GM19468 (cell line): Measurements from ENCODE around the gene RNU4-1.

ENCODE experiments used
- ATAC-seq: cut with Tn5 transposase; IDR thresholded peaks from one replicate; pipeline ENCODE4 v1.9.1; 2021; ENCODE audit warnings: mild to moderate bottlenecking, moderate library complexity, moderate number of reproducible peaks; ENCODE audit not compliant: unreplicated experiment; ENCODE audit errors: extremely low read depth

RNU4-1 gene

GRCh38 chr12:120292411-120292660, 701 bp downstream of the RNU4-1 start:
- no peak for ATAC-seq

- no peak for ATAC-seq
Measured at GRCh38 chr12:120290609-120291305, 2.3 kb downstream of the RNU4-1 start.

DNA sequence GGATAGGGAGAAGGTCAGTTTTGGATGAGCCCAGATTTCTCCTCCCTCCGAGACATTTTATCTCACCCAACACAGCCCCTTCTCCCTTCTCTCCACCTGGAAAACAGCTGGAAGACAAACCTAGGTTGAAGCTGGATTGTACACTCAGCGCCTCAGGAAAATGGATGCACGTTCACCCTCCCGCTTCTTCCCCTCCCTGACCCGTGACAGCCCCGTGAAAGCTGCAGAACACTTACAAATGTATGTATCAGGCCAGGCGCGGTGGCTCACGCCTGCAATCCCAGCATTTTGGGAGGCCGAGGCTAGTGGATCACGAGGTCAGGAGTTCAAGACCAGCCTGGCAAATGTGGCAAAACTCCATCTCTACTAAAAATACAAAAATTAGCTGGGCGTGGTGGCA, 5.5 kb downstream of the RNU4-1 start:
- no peak for ATAC-seq

DNA sequence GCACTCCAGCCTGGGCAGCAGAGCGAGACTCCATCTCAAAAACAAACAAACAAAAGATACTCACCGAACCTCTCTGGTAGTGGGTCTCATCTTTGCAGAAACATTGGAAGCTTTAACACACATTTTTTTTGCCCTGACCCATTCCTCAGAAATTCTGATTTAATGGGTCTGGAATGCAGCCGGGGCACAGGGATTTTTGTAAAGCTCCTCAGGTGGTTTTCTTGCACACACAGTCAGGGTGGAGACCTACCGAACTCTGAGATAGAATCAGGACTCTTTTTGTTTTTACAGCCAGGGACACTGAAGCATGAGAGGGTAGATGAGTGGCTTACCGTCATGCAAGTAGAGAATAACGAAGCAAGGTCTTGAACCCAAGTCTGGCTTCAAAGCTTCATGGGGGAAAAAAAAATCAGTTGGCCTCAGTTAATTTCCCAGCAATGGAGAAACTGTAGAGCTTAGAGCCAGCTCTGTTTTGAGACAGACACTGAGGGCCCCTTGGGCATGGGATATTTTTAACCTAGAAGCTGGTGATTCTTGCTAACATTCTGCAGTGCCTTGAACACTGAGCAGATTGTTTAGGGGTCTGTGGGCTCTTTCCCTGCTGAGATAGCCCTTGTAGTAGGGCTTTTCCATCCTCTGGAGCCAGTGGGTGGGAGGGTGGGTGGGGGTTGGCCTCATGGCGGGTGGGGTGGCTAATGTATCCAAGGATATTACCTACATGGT, 6.1 kb downstream of the RNU4-1 start:
- no peak for ATAC-seq

DNA sequence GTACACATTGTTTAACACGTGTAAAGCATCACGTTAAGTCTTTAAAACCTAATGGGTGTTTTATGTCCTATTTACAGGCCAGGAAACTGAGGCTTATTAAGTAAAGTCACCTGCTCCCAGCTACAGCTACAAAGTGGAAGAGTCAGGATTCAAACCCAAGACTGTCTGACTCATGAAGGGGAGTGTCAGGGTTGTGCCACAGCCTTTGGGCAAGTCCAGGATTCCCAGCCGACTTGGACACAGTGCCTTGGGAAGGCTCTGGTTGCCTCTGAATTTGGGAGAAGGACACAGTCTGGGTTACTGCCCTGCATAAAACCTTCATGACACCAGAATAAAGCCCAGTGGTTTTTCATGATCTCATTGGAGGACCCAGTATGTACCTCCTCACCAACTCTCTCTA, 8.7 kb downstream of the RNU4-1 start:
- ATAC-seq: no peak

GRCh38 chr12:120283318-120283717, 9.7 kb downstream of the RNU4-1 start:
- ATAC-seq: no peak

DNA sequence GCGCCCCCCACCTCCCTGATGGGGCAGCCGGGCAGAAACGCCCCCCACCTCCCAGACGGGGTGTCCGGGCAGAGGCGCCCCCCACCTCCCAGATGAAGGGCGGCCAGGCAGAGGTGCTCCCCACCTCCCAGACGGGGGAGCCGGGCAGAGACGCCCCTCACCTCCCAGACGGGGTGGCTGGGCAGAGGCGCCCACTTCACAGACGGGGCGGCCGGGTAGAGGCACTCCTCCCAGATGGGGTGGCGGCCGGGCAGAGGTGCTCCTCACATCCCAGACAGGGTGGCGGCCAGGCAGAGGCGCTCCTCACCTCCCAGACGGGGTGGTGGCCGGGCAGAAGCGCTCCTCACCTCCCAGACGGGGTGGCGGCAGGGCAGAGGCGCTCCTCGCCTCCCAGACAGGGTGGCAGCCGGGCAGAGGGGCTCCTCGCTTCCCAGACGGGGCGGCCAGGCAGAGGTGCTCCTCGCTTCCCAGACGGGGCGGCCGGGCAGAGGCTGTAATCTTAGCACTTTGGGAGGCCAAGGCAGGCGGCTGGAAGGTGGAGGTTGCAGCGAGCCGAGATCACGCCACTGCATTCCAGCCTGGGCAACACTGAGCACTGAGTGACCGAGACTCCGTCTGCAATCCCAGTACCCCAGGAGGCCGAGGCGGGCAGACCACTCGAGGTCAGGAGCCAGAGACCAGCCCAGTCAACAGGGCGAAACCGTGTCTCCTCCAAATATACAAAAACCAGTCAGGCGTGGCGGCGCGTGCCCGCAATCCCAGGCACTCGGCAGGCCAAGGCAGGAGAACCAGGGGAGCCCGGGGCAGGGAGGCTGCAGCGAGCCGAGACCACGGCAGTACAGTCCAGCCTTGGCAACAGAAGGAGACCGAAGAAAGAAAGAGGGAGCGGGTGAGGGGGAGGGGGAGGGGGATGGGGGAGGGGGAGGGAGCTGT, 14.6 kb downstream of the RNU4-1 start:
- ATAC-seq: no peak

GRCh38 chr12:120276734-120277133, 16.3 kb downstream of the RNU4-1 start:
- no peak for ATAC-seq

DNA sequence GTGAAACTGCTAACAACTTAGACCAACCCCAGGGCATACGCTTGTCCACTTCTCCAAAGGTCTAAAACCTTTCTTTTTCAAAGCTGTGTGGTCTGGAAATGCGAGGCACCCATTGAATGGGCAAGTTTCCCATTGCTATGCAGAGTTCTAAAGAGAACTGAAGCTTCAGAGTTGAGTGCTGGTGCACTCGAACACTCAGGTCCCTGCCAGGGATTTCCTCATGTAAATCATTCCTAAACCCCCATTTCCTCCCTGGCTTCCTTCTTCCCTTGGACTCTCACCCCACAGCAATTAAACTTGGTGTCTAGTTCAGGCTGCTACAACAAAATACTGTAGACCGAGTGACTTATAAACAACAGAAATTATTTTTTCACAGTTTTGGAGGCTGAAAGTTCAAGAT, 25.3 kb downstream of the RNU4-1 start:
- ATAC-seq: no peak

DNA sequence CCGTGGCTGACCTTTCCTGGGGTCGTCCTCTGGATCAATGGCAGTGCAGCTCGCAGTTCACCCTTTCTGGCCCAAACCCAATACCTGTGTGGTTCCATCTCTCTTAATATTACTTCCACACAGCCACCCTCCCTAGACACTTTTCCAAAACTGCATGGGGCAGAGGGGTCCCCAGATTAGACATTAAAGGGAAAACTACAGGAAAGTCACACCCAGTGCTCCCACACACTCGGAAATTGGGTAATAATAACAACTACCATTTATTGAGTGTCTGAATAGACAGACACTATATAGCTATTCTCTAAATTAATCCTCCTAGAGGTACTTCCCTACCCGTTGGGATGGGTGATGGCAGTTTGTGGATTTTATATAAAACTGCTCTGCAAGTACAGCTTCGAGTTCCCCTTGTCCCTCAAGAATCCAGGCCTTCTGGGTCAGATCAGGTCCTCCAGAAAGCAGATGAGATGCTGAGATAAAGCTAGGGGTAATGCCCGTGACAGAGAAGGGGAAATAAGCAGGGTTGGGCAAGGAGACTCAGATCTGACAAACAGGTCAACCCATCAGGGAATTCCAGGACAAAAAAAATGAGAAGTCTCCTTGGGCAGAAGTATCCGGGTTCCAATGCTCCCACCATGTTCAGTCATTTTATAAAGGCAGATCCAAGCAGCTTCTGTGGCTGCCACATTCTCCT, 26.7 kb downstream of the RNU4-1 start:
- ATAC-seq: no peak

DNA sequence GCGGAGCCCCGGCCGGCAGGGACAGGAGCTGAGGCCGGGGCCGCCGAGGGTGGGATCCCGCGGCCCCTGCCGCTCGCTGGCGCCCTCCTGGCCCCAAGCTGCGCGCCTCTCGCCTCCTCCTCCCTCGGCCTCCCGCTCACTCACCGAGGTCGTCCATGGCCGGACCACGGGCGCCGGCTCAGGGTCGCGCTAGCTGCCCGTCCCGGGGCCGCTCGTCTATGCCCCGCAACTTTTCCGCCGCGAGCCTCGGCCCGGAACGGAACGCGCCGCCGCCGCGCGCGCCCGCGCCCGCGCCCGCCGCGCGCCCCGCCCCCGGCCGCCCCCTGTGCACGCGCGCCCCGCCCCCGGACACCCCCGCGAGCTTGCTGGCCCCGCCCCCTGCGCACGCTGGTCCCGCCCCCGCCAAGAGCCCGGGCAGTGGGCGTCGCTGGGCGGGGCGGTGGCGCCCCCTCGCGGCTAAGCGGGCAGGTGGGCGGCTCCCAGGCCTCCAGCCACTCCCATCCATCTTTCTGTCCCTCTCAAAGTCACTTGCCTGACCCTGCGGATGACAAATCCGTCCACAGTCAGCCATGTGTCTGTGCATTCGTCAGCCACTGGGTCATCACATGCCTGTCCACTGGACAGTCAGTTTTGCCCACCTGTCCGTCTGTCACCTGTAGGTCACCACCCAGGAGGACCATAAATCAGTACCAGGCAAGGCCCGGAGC, 27.4 kb downstream of the RNU4-1 start, which contains the start of gene PXN:
TSS of gene PXN (minus strand) at position 258 of the 707 bp plus-strand sequence. CDS start at position 157, 101 bp downstream.
- peak; percentile 31 for ATAC-seq

GRCh38 chr12:120264904-120265472, 28.0 kb downstream of the RNU4-1 start:
- no peak for ATAC-seq

DNA sequence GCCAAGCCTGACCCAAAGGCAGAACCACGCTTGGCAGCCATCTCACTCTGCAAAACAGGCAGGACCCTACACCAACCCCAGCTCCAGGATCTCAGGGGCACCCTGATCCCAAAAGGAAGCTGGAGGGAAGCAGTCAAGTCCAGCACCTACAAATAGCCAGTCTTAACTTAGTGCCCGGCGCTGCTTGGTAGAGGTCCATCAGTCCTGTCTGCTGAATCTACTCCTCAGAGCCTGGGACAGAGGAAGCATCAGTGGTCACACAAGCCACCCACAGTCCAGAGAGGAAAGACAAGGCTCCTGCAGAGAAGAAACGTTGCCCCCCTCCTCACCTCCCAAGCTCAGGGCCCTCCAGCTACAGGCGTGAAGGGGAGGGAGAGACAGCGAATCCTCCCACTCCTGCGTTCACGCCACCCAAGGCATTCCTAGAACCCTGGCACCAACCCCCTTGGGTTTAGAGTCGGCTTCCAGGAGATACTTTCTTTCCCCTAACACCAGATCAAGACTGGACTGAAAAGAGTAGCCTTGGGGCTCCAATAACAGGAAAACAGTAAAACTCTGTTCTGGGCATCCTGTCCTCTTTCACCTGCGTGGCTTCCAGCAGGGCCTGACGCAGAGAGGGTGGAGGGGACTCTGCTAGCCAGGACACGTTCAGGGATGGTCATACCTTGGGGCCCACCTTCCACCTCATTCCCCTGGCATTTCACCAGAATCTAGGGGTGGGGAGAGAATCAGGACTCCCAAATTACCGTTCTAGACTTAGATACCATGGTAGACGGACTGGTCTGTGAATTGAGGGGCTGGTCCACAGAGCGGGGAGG, 28.7 kb downstream of the RNU4-1 start:
- ATAC-seq: no peak

DNA sequence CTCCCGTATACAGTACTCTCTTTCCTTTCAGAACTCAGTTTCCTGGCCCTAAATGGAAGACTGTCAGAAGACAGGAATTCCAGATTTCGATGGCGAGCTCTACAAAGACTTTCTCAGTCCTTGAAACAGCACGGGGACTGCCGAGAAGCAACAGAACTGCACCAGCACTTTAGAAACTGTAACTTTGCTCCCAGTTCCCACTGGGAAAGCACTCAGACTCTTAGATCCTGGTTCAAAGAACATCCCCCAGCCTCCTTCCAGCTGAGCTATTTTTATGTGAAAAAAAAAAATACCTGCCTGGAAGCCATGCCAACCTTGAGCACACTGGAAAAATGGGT, 29.3 kb downstream of the RNU4-1 start:
- no peak for ATAC-seq

- ATAC-seq: no peak
Measured at GRCh38 chr12:120262852-120263747, 29.9 kb downstream of the RNU4-1 start.

GRCh38 chr12:120261951-120262851, 30.8 kb downstream of the RNU4-1 start:
- ATAC-seq: no peak

DNA sequence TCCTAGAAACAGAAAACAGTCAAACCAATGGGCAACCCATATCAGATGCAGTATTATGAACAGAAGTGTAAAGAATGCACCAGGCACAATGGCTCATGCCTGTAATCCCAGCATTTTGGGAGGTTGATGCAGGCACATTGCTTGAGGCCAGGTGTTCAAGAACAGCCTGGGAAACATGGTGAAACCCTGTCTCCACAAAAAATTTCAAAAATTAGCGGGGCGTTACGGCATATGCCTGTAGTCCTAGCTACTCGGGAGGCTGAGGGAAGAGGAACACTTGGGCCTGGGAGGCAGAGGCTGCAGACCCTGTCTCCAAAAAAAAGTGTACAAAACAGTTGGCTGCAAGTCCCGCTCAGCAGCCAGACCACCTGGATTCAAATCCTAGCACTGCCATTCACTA, 32.4 kb downstream of the RNU4-1 start:
- ATAC-seq: no peak
